HPDE6-E6E7 (cell line): ENCODE measurements around the gene AASS.

Source experiments
- DNase-seq: peaks from one replicate; pipeline ENCODE4 v3.0.0; 2011; ENCODE audit warnings: missing footprints; ENCODE audit errors: extremely low spot score

AASS gene

DNA sequence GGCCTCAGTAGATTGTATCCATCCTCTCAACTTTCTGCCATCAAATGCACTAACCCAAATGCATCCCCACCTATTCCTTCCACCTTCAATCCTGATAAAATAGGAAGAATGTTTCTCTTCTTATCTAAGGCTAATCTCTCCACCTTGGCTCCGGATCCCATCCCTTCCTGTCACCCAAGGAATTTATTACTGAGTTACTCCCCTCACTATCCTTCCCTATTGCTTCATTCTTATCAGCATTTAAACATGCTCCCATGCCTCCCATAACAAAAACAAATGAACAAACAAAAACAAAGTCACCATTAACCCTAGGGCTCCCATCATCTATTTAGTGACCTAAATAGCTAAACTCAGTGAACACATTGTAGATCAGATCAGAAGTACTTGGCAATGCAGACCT, 25.3 kb downstream of the AASS start:
- no peak for DNase-seq

DNA sequence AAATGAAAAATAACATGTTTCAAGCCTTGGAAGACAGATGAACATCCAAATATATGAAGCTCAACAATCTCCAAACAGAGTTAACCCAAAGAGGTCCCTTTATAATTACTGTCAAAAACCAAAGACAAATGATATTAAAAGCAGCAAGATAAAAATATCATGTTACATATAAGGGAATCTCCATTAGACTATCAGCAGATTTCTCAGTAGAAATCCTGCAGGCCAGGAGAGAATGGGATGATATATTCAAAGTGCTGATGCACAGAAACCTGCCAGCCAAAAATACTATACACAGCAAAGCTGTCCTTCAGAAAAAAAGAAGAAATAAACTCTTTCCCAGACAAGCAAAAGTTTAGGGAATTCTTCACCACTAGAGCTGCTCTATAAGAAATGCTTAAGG, 41.0 kb downstream of the AASS start:
- DNase-seq, result no peak

DNA sequence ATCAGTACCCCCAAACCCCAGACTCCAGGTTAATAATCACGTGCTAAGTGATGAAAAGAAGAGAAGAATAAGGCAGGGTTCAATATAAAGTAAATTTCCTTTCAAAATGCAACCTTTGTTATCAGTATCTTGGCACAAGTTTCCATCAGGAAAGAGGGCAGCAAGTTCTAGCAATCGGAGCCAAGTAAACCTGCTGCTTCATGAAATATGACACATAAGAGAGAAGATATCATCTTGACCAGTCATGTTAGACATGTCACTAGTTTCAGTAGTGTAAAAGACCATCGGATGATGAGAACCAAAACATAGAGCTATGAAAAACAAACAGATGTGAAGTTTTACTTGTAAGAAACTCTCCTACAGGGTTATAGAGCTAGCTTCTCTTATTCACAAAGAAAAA, 44.0 kb downstream of the AASS start:
- no peak for DNase-seq

DNA sequence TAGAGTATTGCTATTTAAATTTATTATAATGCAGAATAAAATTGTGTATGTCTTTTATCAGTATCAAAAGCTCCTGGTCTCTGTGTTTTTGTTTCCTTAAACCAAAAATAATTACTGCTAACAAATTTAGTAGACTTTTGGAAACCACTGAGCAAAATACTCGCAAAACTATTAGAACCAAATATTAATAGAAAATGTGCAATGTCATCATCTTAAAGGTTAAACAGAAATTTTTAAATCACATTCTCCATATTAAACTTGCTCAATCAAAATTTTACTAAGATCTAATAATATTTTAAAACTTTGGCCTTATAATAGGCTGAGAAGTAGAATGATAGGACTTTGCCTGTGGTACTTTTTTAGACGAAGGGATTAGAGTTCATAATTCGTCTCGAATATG, 48.4 kb downstream of the AASS start:
- DNase-seq, result no peak

- DNase-seq, result no peak
These were observed 49.5 kb downstream of the AASS start for GRCh38 chr7:122094549-122094948.

GRCh38 chr7:122092964-122093797, 50.9 kb downstream of the AASS start:
- DNase-seq, result peak; percentile 23

DNA sequence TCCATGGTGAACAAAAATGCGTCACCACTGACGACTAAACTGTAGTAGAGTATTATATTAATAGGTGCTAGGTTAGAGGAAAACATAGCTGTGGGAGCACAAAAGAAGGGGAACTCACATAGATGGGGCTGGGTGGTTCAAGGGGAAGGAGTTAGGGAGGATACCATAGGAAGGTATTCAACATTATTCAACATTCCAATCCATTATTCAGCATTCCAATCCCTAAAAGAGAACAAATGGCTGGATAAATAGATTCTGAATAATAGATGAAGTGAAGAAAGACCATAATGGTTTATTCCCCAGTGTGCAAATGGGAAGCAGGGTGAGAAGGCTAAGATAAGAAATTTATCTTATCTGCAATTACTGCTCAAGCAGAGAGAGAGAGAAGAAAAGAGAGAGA, 61.4 kb downstream of the AASS start:
- no peak for DNase-seq

DNA sequence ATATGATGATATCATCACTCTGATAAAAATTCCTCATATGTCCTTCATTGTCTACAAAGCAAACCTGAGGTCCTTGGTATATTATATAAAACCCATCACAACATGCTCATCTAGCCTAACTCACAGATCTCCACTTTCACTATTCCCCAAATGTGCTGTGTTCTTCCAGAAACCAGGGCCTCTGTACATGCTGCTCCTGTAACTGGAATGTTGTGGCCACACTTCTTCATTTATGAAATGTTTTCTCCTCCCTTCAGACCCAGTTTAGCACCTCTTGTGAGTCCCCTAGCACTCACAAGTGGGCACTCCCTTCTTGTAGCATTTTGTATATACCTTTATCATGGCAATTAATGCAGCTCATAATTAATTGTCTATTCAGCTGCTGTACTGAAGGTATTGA, 61.9 kb downstream of the AASS start:
- DNase-seq, result no peak

DNA sequence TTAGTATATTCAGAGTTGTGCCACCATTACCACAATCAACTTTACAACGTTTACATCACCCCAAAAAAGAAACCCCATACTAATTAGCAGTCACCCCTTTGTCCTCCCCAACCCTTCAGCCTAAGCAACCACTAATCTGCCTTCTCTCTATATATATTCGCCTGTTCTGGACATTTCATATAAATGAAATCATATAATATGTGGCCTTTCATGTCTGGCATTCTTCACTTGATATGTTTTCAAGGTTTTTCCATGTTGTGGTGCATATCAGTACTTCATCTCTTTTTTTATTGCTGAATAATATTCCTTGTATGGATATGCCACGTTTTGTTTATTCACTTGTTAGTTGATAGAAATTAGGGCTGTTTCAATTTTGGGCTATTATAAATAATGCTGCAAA, 70.4 kb downstream of the AASS start:
- no peak for DNase-seq

- DNase-seq, result no peak
These were observed 71.0 kb downstream of the AASS start for GRCh38 chr7:122072924-122073599.

GRCh38 chr7:122072272-122072671, 71.8 kb downstream of the AASS start:
- no peak for DNase-seq

DNA sequence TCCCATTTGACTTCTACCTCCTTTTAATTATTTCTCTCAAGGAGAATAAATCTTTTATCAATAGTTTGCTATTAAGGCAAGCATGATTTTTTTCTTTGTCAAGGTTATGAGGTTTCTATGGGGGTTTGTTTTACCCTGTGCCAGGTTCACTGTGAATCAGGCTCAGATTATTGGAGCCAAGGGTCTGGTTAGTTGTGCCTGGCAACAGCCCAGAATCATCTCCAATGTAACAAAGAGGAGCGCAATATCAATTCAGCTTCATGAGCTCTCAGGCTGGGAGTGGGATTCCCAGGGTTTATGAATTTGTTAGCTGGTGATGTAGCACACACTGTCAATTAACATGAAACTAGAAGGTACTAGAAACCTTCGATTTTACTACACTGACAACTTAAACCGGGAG, 73.2 kb downstream of the AASS start:
- no peak for DNase-seq

GRCh38 chr7:122070062-122070461, 74.0 kb downstream of the AASS start:
- no peak for DNase-seq

DNA sequence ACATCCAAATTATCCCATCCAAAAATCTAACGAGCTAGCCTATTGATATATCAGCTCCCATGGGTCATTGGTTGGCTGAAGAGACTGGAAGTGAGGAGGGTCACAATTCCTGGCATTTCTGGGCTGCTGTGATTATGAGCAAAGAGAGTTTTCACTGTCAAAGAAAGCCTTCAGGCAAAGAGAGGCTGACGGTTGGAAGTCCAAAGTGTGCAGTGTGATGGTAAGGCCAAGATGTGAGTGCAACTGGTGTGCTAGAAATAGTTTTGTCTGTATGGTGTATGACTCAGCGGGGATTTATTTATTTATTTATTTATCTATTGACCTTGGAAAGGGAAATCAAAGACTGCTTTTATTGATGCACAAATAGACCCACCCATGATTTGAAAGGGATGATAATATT, 75.0 kb downstream of the AASS start:
- no peak for DNase-seq

DNA sequence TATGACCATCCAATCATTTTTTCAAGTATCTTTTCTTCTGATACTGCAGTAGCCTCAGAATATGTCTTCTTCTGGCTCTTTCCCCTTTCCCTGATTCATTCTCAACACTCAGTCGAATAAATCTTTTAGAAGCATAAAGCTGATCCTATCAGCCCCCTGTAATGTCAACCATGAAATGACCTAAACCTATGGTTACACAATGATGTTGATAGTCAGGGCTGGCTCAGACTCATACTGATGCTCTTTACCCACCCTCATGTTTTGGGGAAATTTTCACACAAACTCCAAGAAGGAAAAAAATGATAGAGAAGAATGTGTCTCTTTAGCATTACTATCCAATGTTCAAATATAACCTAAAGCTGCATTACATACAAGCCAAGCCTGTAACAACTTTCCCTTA, 76.0 kb downstream of the AASS start:
- no peak for DNase-seq

- no peak for DNase-seq
These were observed 77.0 kb downstream of the AASS start for GRCh38 chr7:122067077-122067476.

GRCh38 chr7:122064971-122065370, 79.1 kb downstream of the AASS start:
- no peak for DNase-seq

GRCh38 chr7:122063146-122063545, 80.9 kb downstream of the AASS start:
- DNase-seq, result no peak

DNA sequence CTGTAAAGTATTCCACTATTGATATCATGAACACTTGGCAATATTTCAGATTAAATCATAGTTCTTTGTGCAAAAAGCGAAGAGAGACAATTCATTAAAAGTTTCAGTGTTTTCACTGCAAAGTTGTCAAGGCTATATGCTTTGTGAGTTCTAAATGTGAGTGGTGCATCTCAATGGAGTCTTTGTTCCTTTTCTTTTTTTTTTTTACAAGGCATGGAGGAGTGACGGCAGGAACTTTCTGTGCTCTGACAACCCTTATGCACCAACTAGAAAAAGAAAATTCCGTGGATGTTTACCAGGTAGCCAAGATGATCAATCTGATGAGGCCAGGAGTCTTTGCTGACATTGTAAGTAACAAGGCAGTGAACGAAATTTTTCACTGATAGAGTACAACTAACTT, 84.5 kb downstream of the AASS start:
- DNase-seq, result no peak

- DNase-seq, result no peak
These were observed 87.1 kb downstream of the AASS start for GRCh38 chr7:122056977-122057376.

- no peak for DNase-seq
These were observed 89.0 kb downstream of the AASS start for GRCh38 chr7:122055073-122055472.

DNA sequence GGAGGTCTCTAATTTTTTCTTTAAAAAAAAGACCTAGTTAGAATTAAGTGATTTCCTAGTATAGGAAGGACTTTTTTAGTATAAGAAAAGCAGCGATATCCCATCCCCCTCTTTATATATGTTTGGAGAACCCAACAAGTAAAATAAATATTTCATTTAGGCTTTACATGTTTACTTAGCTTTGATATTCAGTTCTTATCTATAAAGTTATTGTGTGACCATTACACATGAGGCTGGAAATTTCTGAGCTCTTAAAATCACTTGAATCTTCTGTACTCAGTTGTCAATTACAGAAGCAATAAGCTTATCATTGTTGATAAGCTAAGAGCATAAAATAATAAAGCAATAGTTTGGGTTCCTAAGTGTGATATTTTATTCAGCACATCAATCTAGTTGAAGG, 89.7 kb downstream of the AASS start:
- no peak for DNase-seq

- no peak for DNase-seq
These were observed 97.6 kb downstream of the AASS start for GRCh38 chr7:122046402-122046801.
